IMR-90 (cell line): ENCODE data around the gene HEPH. TPM values are rescaled to one million over a fixed set of nuclear protein-coding genes. Genes with fewer than 3 reads are reported as not detected.

ENCODE experiments used
- ATAC-seq: fragments of 200-7000 bp; cut with Tn5 transposase; 2 replicates; pipeline ENCODE4 v1.9.1; 2020; ENCODE audit warnings: low read depth, mild to moderate bottlenecking, moderate library complexity
- BruUV-seq: library from RNA; stranded (reverse); fragments of 400-500 nt; replicated peaks from 2 replicates; lab custom pipeline; 2021; lab: Mats Ljungman, UMichigan
- CTCF ChIA-PET: fragments of 300-600 bp; formaldehyde crosslinking; extraction: SDS; loops from one replicate; lab custom pipeline; 2021; ENCODE audit warnings: antibody characterized with exemption; lab: Yijun Ruan, JAX
- POLR2A ChIA-PET: fragments of 300-600 bp; sonication (Branson Sonifier 250); formaldehyde crosslinking; loops from one replicate; lab custom pipeline; 2022; ENCODE audit warnings: antibody characterized with exemption; ENCODE audit not compliant: unreplicated experiment; lab: Charles Lee
- DNase-seq: peaks from one replicate; pipeline ENCODE4 v3.0.0; 2013
- H2AFZ ChIP-seq: replicated peaks from 2 replicates; pipeline ENCODE3; 2013; ENCODE audit warnings: low read length, mild to moderate bottlenecking; ENCODE audit not compliant: poor library complexity
- H2AK5ac ChIP-seq: 2 replicates; pipeline ENCODE4 v1.6.1; 2013; ENCODE audit warnings: low read depth, low read length, inconsistent platforms
- H2AK9ac ChIP-seq: replicated peaks from 2 replicates; pipeline ENCODE3; 2013; ENCODE audit warnings: mild to moderate bottlenecking, low read depth, low read length, moderate library complexity; ENCODE audit not compliant: poor library complexity
- H2BK120ac ChIP-seq: 2 replicates; pipeline ENCODE4 v1.6.1; 2013; ENCODE audit warnings: low read depth, low read length, inconsistent platforms
- H2BK15ac ChIP-seq: 3 replicates; pipeline ENCODE4 v1.6.1; 2013; ENCODE audit warnings: low read depth, low read length, inconsistent platforms
- H2BK20ac ChIP-seq: 2 replicates; pipeline ENCODE4 v1.6.1; 2013; ENCODE audit warnings: low read depth, mild to moderate bottlenecking, inconsistent platforms, low read length, moderate library complexity
- H2BK5ac ChIP-seq: 2 replicates; pipeline ENCODE4 v1.6.1; 2013; ENCODE audit warnings: mild to moderate bottlenecking, low read depth, low read length, inconsistent platforms; ENCODE audit not compliant: poor library complexity, severe bottlenecking
- H3K14ac ChIP-seq: replicated peaks from 2 replicates; pipeline ENCODE4 v1.6.1; 2013; ENCODE audit warnings: low read depth, low read length, inconsistent platforms
- H3K18ac ChIP-seq: 2 replicates; pipeline ENCODE4 v1.6.1; 2013; ENCODE audit warnings: low read depth, low read length, control low read depth
- H3K23ac ChIP-seq: 2 replicates; pipeline ENCODE4 v1.6.1; 2013; ENCODE audit warnings: low read depth, low read length, inconsistent platforms
- H3K27ac ChIP-seq: 2 replicates; pipeline ENCODE4 v1.5.1; 2013; ENCODE audit warnings: mild to moderate bottlenecking, control low read depth, low read length; ENCODE audit not compliant: insufficient read depth
- H3K27me3 ChIP-seq: 2 replicates; pipeline ENCODE4 v1.6.1; 2013; ENCODE audit warnings: low read length; ENCODE audit not compliant: control insufficient read depth, insufficient read depth
- H3K36me3 ChIP-seq: 2 replicates; pipeline ENCODE4 v1.6.1; 2013; ENCODE audit warnings: low read length, mixed read lengths; ENCODE audit not compliant: control insufficient read depth, insufficient read depth
- H3K4ac ChIP-seq: 2 replicates; pipeline ENCODE4 v1.6.1; 2013; ENCODE audit warnings: low read depth, low read length, inconsistent platforms
- H3K4me1 ChIP-seq: 2 replicates; pipeline ENCODE4 v1.6.1; 2013; ENCODE audit warnings: low read length, mixed read lengths; ENCODE audit not compliant: control insufficient read depth, insufficient read depth
- H3K4me2 ChIP-seq: 2 replicates; pipeline ENCODE4 v1.6.1; 2013; ENCODE audit warnings: low read depth, mild to moderate bottlenecking, control low read depth, low read length, moderate library complexity
- H3K4me3 ChIP-seq: 2 replicates; pipeline ENCODE4 v1.5.1; 2013; ENCODE audit warnings: low read depth, mild to moderate bottlenecking, control low read depth, low read length, moderate library complexity; ENCODE audit not compliant: insufficient read depth
- H3K56ac ChIP-seq: 2 replicates; pipeline ENCODE4 v1.6.1; 2013; ENCODE audit warnings: low read length, inconsistent platforms; ENCODE audit not compliant: insufficient read depth; ENCODE audit errors: extremely low read depth
- H3K79me1 ChIP-seq, 2 experiments: 2 replicates each; pipeline ENCODE4 v1.6.1; 2013; ENCODE audit warnings: low read length in 2 of 2, inconsistent platforms in 1 of 2, low read depth in 1 of 2
- H3K9ac ChIP-seq: 2 replicates; pipeline ENCODE4 v1.6.1; 2013; ENCODE audit warnings: low read depth, low read length, control low read depth
- H3K9me1 ChIP-seq: 2 replicates; pipeline ENCODE4 v1.6.1; 2013; ENCODE audit warnings: low read length, inconsistent platforms; ENCODE audit not compliant: insufficient read depth
- H3K9me3 ChIP-seq: 2 replicates; pipeline ENCODE4 v1.6.1; 2013; ENCODE audit warnings: low read length; ENCODE audit not compliant: control insufficient read depth, insufficient read depth
- H4K20me1 ChIP-seq: 2 replicates; pipeline ENCODE4 v1.6.1; 2013; ENCODE audit warnings: low read length, inconsistent platforms; ENCODE audit not compliant: insufficient read depth
- H4K5ac ChIP-seq: 2 replicates; pipeline ENCODE4 v1.6.1; 2013; ENCODE audit warnings: mild to moderate bottlenecking, low read depth, low read length, control low read depth
- H4K8ac ChIP-seq, 2 experiments: 2 replicates each; pipeline ENCODE4 v1.6.1; 2013; ENCODE audit warnings: low read depth in 2 of 2, low read length in 2 of 2, control low read depth in 1 of 2, inconsistent platforms in 1 of 2
- H4K91ac ChIP-seq: 2 replicates; pipeline ENCODE4 v1.6.1; 2013; ENCODE audit warnings: low read depth, low read length, inconsistent platforms; ENCODE audit not compliant: insufficient read depth
- CTCF ChIP-seq: conservative IDR thresholded peaks from 2 replicates; pipeline ENCODE4 v1.5.1; 2012; ENCODE audit warnings: mild to moderate bottlenecking, low read depth, low read length, improper control_type of control experiment
- FOS ChIP-seq: fragments of 150-350 bp; IDR thresholded peaks from 2 replicates; pipeline ENCODE4 v1.6.1; 2016; ENCODE audit warnings: low read depth, low read length
- MAZ ChIP-seq: IDR thresholded peaks from 2 replicates; pipeline ENCODE4 v1.6.1; 2012; ENCODE audit warnings: low read depth, mild to moderate bottlenecking, low read length, improper control_type of control experiment, moderate library complexity, borderline replicate concordance
- RAD21 ChIP-seq: IDR thresholded peaks from 2 replicates; pipeline ENCODE4 v1.6.1; 2012; ENCODE audit warnings: low read length, improper control_type of control experiment
- SMC3 ChIP-seq: fragments of 150-350 bp; IDR thresholded peaks from 2 replicates; pipeline ENCODE4 v1.6.1; 2016; ENCODE audit warnings: low read depth, mild to moderate bottlenecking, antibody characterized with exemption, low read length, moderate library complexity
- WGBS, 2 experiments: methylation state at CpG; one replicate each; pipeline versions ENCODE4 v1.1.5 to v1.1.7; 2013; ENCODE audit warnings: missing lambda C conversion rate in 2 of 2; ENCODE audit not compliant: insufficient read length in 1 of 2; ENCODE audit errors: extremely low coverage in 2 of 2; 5-methylcytosine and 5-hydroxymethylcytosine counted together
- dilution Hi-C: fragments of 300-500 bp; cut with HindIII; formaldehyde crosslinking; loops from one replicate; pipeline ENCODE4 v1.14.3; 2018; ENCODE audit warnings: low sequenced_read_pairs; ENCODE audit not compliant: unreplicated experiment
- in situ Hi-C: fragments of 300-500 bp; cut with MboI; formaldehyde crosslinking; loops from 3 replicates; pipeline ENCODE4 v1.14.3; 2019; ENCODE audit warnings: low sequenced_read_pairs, inconsistent platforms, mixed read lengths
- intact Hi-C: fragments of 100-400 bp; cut with micrococcal nuclease; formaldehyde crosslinking; loops from 2 replicates; pipeline ENCODE4 v1.10.0; 2022
- polyA plus RNA-seq, 3 experiments: library from polyadenylated mRNA; depleted of rRNA; stranded (reverse); fragments of >200 nt; gene quantifications; 2 replicates each; pipeline ENCODE4 v1.2.3, GENCODE V29; 2012; ENCODE audit warnings: low replicate concordance in 1 of 3
- total RNA-seq: library from RNA; depleted of rRNA; stranded (reverse); fragments of >200 nt; gene quantifications from 2 replicates; pipeline ENCODE4 v1.2.3, GENCODE V29; 2012

HEPH gene
- total and polyA plus RNA-seq, 2 of the 4 experiments (the other 2 are of a cell fraction) = 23.5 to 29.5 TPM

- no peak overlapping the region for H3K23ac ChIP-seq
- no peak overlapping the region for H2BK5ac ChIP-seq
- no CpG with 5 or more reads among the region's 5 CpGs for WGBS, 2 experiments
- H3K4me1 ChIP-seq = no peaks in the 10 kb centered on the region
- H3K18ac ChIP-seq = no peak overlapping the region
- no peak overlapping the region for H3K4ac ChIP-seq
- no peak overlapping the region for H4K5ac ChIP-seq
- in situ Hi-C loops = no loop called here
- ATAC-seq (no peak), DNase-seq (peak; percentile 17)
- H3K4me3 ChIP-seq = no peak overlapping the region
- no peak overlapping the region for H3K14ac ChIP-seq
- intact Hi-C loops = loop anchor here (2.0 kb wide), 1 partner anchor 528 kb away; no protein-coding TSS in a partner anchor
- no peak overlapping the region for H2AFZ ChIP-seq
- H3K9me1 ChIP-seq = no peaks in the 10 kb centered on the region
- H3K56ac ChIP-seq = no peak overlapping the region
- no peak overlapping the region for H2AK5ac ChIP-seq
- no TSS peak for BruUV-seq
- no peaks in the 10 kb centered on the region for H4K20me1 ChIP-seq
- dilution Hi-C loops = no loop called here
- no peak overlapping the region for H3K27ac ChIP-seq
- no peak overlapping the region for H4K91ac ChIP-seq
- H2BK120ac ChIP-seq = no peak overlapping the region
- TF ChIP-seq RAD21 (peak; percentile 40), FOS (no peak), SMC3 (peak; percentile 38), MAZ (no peak), CTCF (peak; percentile 47)
- no peak overlapping the region for H3K9ac ChIP-seq
- no peak overlapping the region for H3K4me2 ChIP-seq
- CTCF ChIA-PET = interaction anchor here (1.0 to 2.7 kb wide), 3 partner anchors 12 to 530 kb away, joined by 4 to 11 read pairs (median 6); no protein-coding TSS in a partner anchor
- no peaks in the 10 kb centered on the region for H3K36me3 ChIP-seq
- H3K9me3 ChIP-seq = no peaks in the 10 kb centered on the region
- POLR2A ChIA-PET = no interaction called here
- no peaks in the 10 kb centered on the region for H3K27me3 ChIP-seq
- no peak overlapping the region for H2AK9ac ChIP-seq
- no peak overlapping the region for H2BK20ac ChIP-seq
- no peaks in the 10 kb centered on the region for H3K79me1 ChIP-seq
- no peak overlapping the region for H2BK15ac ChIP-seq
- H4K8ac ChIP-seq = no peak overlapping the region
Observed at GRCh38 chrX:66200855-66201795, 37.1 kb downstream of the HEPH start.
